CD14-positive monocyte (primary cell): ENCODE measurements around the gene SDK1. TPM values are rescaled to one million over a fixed set of nuclear protein-coding genes. Genes with fewer than 3 reads are reported as not detected.

Experiments
- DNase-seq, 3 donors: peaks; one replicate each; pipeline ENCODE4 v3.0.0-alpha.2; 2011 to 2022
- H2AFZ ChIP-seq: 2 replicates; pipeline ENCODE4 v1.6.0; 2012; ENCODE audit warnings: mild to moderate bottlenecking, low read depth, low read length, inconsistent platforms; ENCODE audit not compliant: insufficient read depth, poor library complexity, severe bottlenecking
- H3K27ac ChIP-seq, 2 donors: 1 replicate in 1 of 2; 2 replicates in 1 of 2; pipeline ENCODE4 v1.5.1; 2012 to 2013; ENCODE audit warnings: low read length in 2 of 2, control low read depth in 1 of 2, inconsistent platforms in 1 of 2, low read depth in 1 of 2, mild to moderate bottlenecking in 1 of 2
- H3K27me3 ChIP-seq, 2 donors: one replicate each; pipeline versions ENCODE4 v1.6.0 to v1.6.1; 2011 to 2013; ENCODE audit warnings: low read length in 2 of 2; ENCODE audit not compliant: control insufficient read depth in 2 of 2, insufficient read depth in 2 of 2
- H3K36me3 ChIP-seq, 2 donors: replicated peaks in 1 of 2; 1 replicate in 1 of 2; 2 replicates in 1 of 2; pipeline versions ENCODE4 v1.5.1 to v1.6.1; 2012 to 2013; ENCODE audit warnings: low read length in 2 of 2, control low read depth in 1 of 2, inconsistent platforms in 1 of 2, mild to moderate bottlenecking in 1 of 2; ENCODE audit not compliant: insufficient read depth in 2 of 2, control insufficient read depth in 1 of 2
- H3K4me1 ChIP-seq, 2 donors: 1 replicate in 1 of 2; 2 replicates in 1 of 2; pipeline versions ENCODE4 v1.5.1 to v1.6.1; 2012 to 2013; ENCODE audit warnings: low read length in 2 of 2, control low read depth in 1 of 2, inconsistent platforms in 1 of 2, mild to moderate bottlenecking in 1 of 2, moderate library complexity in 1 of 2; ENCODE audit not compliant: insufficient read depth in 2 of 2, control insufficient read depth in 1 of 2
- H3K4me2 ChIP-seq: replicated peaks from 2 replicates; pipeline ENCODE3; 2012; ENCODE audit warnings: low read length, moderate library complexity, mild to moderate bottlenecking; ENCODE audit not compliant: poor library complexity, severe bottlenecking; ENCODE audit errors: extremely low read depth
- H3K4me3 ChIP-seq, 3 experiments: fragments of 200-600 bp in 1 of 3; sonication (generic) in 1 of 3; replicated peaks in 1 of 3; 1 replicate in 2 of 3; 2 replicates in 1 of 3; pipeline ENCODE4 v1.5.1; 2011 to 2013; ENCODE audit warnings: low read length in 3 of 3, mild to moderate bottlenecking in 3 of 3, control low read depth in 2 of 3, low read depth in 2 of 3, inconsistent platforms in 1 of 3, moderate library complexity in 1 of 3
- H3K79me2 ChIP-seq: 2 replicates; pipeline ENCODE4 v1.6.0; 2012; ENCODE audit warnings: mild to moderate bottlenecking, control low read depth, inconsistent platforms, low read length, moderate library complexity; ENCODE audit not compliant: insufficient read depth
- H3K9ac ChIP-seq: 2 replicates; pipeline ENCODE4 v1.6.0; 2017; ENCODE audit warnings: low read length, mild to moderate bottlenecking; ENCODE audit not compliant: insufficient read depth, poor library complexity, severe bottlenecking
- H3K9me3 ChIP-seq, 2 donors: replicated peaks in 1 of 2; 1 replicate in 1 of 2; 2 replicates in 1 of 2; pipeline versions ENCODE4 v1.5.1 to v1.6.1; 2012 to 2013; ENCODE audit warnings: low read length in 2 of 2, control low read depth in 1 of 2; ENCODE audit not compliant: control insufficient read depth in 1 of 2, insufficient read depth in 1 of 2
- H4K20me1 ChIP-seq: 2 replicates; pipeline ENCODE4 v1.6.0; 2012; ENCODE audit warnings: mild to moderate bottlenecking, low read length, control low read depth, moderate library complexity; ENCODE audit not compliant: insufficient read depth
- H3K27ac Mint-ChIP-seq, 7 donors: one replicate each; pipeline ENCODE4 v1.8.0; 2020; ENCODE audit warnings: mild to moderate bottlenecking in 7 of 7, mixed read lengths in 7 of 7, moderate library complexity in 6 of 7, inconsistent platforms in 2 of 7
- H3K27me3 Mint-ChIP-seq, 3 donors: one replicate each; pipeline ENCODE4 v1.8.0; 2021 to 2022; ENCODE audit warnings: low read depth in 3 of 3, mild to moderate bottlenecking in 3 of 3, mixed read lengths in 3 of 3, moderate library complexity in 3 of 3, inconsistent platforms in 1 of 3
- H3K36me3 Mint-ChIP-seq, 2 donors: one replicate each; pipeline ENCODE4 v1.8.0; 2020; ENCODE audit warnings: mixed read lengths in 2 of 2, inconsistent platforms in 1 of 2, mild to moderate bottlenecking in 1 of 2
- H3K4me1 Mint-ChIP-seq: one replicate; pipeline ENCODE4 v1.8.0; 2020; ENCODE audit warnings: mild to moderate bottlenecking, mixed read lengths
- H3K4me3 Mint-ChIP-seq, 2 donors: one replicate each; pipeline ENCODE4 v1.8.0; 2020; ENCODE audit warnings: mild to moderate bottlenecking in 2 of 2, mixed read lengths in 2 of 2, moderate library complexity in 1 of 2
- H3K9me3 Mint-ChIP-seq, 7 donors: one replicate each; pipeline ENCODE4 v1.8.0; 2020 to 2022; ENCODE audit warnings: mixed read lengths in 7 of 7, mild to moderate bottlenecking in 6 of 7, moderate library complexity in 6 of 7, inconsistent platforms in 2 of 7
- CTCF ChIP-seq: fragments of 200-600 bp; IDR thresholded peaks from one replicate; pipeline ENCODE4 v1.8.0; 2022; ENCODE audit warnings: antibody characterized with exemption, mild to moderate bottlenecking
- WGBS: methylation state at CpG from one replicate; pipeline ENCODE4 v1.1.5; 2013; ENCODE audit warnings: missing lambda C conversion rate; ENCODE audit not compliant: insufficient coverage; 5-methylcytosine and 5-hydroxymethylcytosine counted together
- intact Hi-C, 2 donors: fragments of 100-400 bp; cut with micrococcal nuclease; formaldehyde crosslinking; loops; one replicate each; pipeline versions ENCODE4 v1.15.0 to v1.15.1; 2023
- polyA plus RNA-seq, 3 donors: library from polyadenylated mRNA; depleted of rRNA in 1 of 3; unstranded in 2 of 3; stranded (reverse) in 1 of 3; fragments of 300-500 nt in 2 of 3; fragments of >200 nt in 1 of 3; fragmentation: Illumina TruSeq in 2 of 3; gene quantifications; 1 replicate in 2 of 3; 2 replicates in 1 of 3; pipeline ENCODE4 v1.2.3, GENCODE V29; 2012 to 2021

SDK1 gene
- polyA plus RNA-seq, 3 donors: 0.01 TPM; not detected in 2

DNA sequence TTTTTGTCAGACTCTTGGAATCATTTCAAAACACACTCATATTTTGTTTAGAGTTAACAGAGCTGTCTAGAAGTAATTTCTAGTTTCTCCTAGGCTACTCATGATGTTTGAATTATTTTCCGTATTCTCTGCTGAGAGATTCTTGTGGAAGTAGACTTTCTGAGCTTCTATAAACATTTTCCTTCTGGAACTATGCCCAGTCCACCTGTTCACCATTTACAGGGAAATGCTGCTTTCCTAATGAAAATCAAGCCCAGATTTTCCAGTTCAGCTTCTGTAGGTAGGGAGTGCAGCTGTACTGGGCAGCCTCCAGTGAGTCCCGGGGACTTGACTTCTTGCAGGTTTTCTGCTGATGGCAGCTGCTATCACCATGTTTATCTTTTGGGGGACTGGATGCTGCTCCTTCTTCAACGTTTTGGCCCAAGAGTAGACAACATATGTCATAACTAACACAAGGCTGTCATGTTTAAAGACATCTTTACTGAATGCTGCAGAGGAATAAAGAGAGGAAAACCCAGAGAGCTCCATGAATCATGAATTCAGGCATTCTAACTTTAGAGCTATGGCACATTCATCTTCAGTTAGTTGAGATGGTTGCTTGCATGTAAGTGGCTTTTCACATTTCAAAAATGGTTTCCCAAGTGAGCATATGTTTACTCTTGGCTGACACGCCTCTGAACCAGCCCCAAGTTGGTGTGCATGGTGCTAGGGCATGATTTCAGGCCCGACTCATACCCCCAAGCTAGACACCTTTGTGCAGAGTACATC is 85.6 kb downstream of the SDK1 start:
- no peak overlapping the region for H3K4me3 Mint-ChIP-seq
- H3K4me2 ChIP-seq: no peak overlapping the region
- H3K36me3 ChIP-seq: no peaks in the 10 kb centered on the region
- H3K79me2 ChIP-seq: no peaks in the 10 kb centered on the region
- peaks cover 0 to 3% of the 10 kb centered on the region in 2 donors for H3K27me3 ChIP-seq
- TF ChIP-seq CTCF: no peak
- intact Hi-C loops: no loop called here
- WGBS: 0% methylated on average over 1 of the region's 5 CpGs
- H3K36me3 Mint-ChIP-seq: no peaks in the 10 kb centered on the region
- H3K9me3 ChIP-seq: no peaks in the 10 kb centered on the region
- no peak overlapping the region for H2AFZ ChIP-seq
- peaks cover 0 to 2% (median 0%) of the 10 kb centered on the region in 7 donors for H3K9me3 Mint-ChIP-seq
- no peak overlapping the region for H3K9ac ChIP-seq
- peaks cover 0 to 3% (median 1%) of the 10 kb centered on the region in 3 donors for H3K27me3 Mint-ChIP-seq
- no peaks in the 10 kb centered on the region for H3K4me1 ChIP-seq
- no peaks in the 10 kb centered on the region for H4K20me1 ChIP-seq
- no peak overlapping the region for H3K27ac ChIP-seq
- no peaks in the 10 kb centered on the region for H3K4me1 Mint-ChIP-seq
- H3K4me3 ChIP-seq: no peak overlapping the region
- no peak overlapping the region for H3K27ac Mint-ChIP-seq
- no peak for DNase-seq

- no CpG with 5 or more reads among the region's 3 CpGs for WGBS
- H3K4me1 Mint-ChIP-seq: no peaks in the 10 kb centered on the region
- H3K27me3 Mint-ChIP-seq: peaks cover 0 to 5% (median 2%) of the 10 kb centered on the region in 3 donors
- no peak overlapping the region for H3K27ac ChIP-seq
- H3K79me2 ChIP-seq: no peaks in the 10 kb centered on the region
- no peak for TF ChIP-seq CTCF
- H3K27ac Mint-ChIP-seq: no peak overlapping the region
- peaks cover 0 to 6% of the 10 kb centered on the region in 2 donors for H3K9me3 ChIP-seq
- no peak for DNase-seq
- H3K4me2 ChIP-seq: no peak overlapping the region
- H3K4me3 Mint-ChIP-seq: no peak overlapping the region
- no peak overlapping the region for H3K9ac ChIP-seq
- H3K9me3 Mint-ChIP-seq: peaks cover 5 to 19% (median 9%) of the 10 kb centered on the region in 7 donors
- intact Hi-C loops: no loop called here
- no peaks in the 10 kb centered on the region for H3K36me3 Mint-ChIP-seq
- no peaks in the 10 kb centered on the region for H4K20me1 ChIP-seq
- H3K36me3 ChIP-seq: no peaks in the 10 kb centered on the region
- H3K4me1 ChIP-seq: no peaks in the 10 kb centered on the region
- H3K27me3 ChIP-seq: no peaks in the 10 kb centered on the region
- no peak overlapping the region for H2AFZ ChIP-seq
- H3K4me3 ChIP-seq: no peak overlapping the region
Measured at GRCh38 chr7:3393862-3394261, 92.8 kb downstream of the SDK1 start.
